ACHN (cell line): Measurements from ENCODE around the gene SPP2.

ENCODE experiments used
- DNase-seq: peaks from one replicate; pipeline ENCODE4 v3.0.0-alpha.2; 2015
- in situ Hi-C: cut with HindIII; loops from 2 replicates; pipeline ENCODE4 v1.10.0; 2017; ENCODE audit warnings: low sequenced_read_pairs, low pct_ligation_motif_present, low pct_unique_long_range_greater_than_20kb

Gene SPP2

DNA sequence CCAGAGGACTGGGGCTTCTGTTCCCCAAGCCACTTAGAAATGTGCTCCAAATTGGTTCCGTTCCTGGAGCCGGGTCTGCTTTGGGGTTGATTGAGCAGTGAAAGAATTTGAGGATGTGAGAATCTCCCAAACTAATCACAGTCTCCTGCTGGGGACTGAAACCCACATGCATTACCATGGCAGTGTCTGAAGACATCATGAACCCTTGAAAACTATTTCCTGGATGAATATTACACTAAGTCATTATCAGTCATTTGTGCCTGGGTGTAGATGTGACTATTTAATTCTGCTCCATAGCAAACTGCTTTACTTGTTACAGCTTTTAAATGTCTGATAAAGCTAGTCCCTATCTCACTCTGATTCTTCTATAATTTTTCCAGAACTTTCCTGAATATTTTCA lies 27.6 kb downstream of the SPP2 start:
- in situ Hi-C loops = no loop called here
- no peak for DNase-seq

DNA sequence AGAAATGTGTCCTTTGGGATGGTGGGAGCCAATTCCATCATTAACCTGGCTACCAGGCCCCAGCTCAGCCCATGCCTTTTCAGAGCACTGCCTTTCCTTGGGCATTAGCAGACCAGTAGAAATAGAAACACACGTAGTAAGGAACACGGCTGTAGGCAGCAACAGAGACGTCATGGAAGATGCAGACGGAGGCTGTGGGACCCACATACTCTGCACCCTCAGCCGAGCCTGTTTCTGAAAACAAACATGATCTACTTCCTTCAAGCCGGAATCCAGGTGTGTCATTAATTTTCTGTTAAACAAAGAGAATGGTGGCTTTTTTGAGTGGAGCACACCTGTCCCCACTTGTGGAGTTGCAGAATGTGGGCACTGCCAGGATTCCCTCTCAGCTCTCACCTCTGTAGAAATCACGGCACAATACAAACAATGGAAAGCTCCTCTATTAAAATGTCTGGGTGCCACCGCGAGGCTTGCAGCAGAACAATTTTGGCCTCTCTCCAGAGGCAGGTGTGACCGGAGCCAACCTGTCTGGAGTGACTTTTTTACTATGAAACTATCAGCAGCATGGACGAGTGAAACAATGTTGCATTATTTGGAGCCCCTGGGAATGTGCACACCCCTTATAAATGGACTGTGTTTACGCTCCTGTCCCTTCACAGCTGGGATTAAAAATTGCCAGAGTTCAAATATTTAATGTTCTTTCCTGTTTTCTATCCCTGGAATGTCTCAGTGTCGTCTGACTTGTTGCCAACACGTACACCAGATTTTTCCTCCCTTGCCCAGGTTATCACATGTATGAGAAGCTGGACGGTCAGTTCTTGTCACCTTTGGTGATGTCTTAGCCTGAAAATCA lies 31.7 kb downstream of the SPP2 start:
- in situ Hi-C loops = no loop called here
- no peak for DNase-seq

DNA sequence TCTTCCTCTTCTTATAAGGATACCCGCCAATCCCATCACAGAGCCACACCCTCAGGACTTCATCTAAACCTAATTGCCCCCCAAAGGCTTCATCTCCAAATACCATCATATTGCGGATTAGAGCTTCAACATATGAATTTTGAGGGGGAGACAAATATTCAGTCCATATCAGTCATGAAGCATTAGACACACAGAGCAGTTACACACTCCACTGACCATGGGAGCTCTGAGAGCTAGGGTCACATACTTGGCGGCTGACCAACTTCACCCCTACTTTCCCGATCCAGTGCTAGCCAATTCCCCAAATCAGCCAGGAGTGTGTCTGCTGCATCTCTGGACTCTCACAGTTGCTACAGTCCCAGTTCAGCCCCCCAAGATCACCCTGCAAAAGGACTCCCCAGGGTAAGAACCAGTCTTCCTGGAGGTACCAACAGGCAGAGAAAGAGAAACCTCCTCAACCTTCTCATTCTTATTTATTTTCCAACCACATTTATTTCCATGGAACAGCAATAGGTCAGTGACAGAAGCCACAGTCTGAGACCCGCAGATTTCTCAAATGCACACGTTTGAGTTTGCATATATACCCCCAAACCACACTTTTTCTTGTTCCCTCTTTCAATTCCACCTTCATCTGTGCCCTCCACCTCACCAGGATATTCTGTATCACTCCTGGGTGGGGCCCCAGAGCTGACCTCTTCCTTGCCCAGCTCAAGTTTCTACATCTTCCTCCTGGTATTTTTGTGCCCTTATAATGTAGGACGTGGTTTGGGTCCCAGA lies 33.3 kb downstream of the SPP2 start:
- DNase-seq = no peak
- in situ Hi-C loops = no loop called here

DNA sequence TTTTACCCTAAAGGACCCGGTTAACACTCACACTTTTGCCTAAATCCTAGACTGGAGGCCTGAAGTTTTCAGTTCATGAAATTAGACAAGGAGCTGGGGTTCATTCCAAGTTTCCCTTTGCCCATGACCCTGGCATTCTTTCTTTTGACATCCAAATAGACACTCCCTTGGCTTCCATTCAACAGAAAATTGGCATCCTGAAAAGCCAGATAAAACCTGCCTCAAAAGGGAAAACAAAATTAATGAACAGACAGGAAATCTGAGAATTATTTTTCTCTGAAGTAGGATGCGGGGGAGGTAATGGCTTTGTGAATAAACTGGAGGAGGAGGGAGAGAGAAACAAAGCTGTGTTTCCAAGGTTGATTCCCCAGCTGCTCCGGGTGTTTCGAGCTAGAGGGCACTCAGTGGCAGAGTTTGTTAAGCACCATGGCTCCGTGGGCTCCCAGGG lies 41.0 kb downstream of the SPP2 start:
- in situ Hi-C loops = no loop called here
- no peak for DNase-seq

DNA sequence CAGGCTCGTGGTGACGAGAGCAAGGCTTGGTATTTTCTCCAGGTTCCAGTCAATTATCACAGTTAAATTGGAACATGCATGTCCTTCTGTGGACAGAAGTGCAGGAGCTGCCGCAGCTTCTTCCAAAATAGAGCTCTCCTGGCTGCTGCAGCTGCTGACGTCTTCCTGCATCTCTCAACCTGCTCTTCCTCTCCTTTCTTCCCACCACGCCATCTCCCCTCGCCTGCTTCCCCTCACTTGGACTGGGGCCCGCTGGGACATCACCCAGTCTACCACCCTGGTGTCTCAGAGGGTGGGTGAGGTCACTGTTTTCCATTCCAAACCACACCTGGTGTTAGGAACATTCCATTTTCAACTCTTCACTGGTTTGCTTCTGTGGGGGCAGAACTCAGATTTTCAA lies 41.4 kb downstream of the SPP2 start:
- in situ Hi-C loops = no loop called here
- no peak for DNase-seq

DNA sequence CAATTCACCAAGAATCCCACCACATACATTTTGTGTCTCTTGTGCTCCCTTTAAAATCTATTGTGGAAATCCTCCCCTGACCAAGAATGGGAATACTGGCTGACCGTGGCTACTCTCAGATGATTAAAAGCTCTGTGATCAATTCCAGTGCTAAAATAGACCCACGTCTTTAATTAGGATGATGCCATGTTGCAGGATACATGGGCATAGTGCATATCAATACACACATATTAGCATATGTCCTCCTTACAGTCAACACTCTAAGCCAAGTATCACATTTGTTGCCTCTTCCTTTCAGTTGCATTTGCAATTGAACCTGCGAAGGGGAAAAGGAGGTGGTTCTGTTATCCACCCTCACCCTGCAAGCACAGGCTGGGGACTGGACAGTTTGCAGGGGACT lies 41.8 kb downstream of the SPP2 start:
- in situ Hi-C loops = no loop called here

DNA sequence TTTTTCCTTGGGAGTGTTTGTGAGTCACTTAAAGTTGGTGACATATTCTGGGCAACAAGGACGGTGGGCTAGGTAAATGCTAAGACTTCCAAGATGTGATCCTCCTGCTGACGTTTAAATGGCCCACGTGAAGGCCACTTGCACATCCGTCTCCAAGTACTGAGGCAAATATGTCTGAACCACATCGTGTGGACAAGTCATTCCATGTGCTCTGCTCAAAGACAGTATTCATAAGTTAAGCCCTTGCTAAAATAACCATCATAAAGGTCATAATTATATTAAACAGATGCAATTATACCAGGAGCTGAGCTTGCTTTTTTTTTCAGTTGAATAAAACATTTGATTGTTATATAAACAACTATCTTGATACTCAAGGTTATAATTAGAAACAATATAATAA lies 44.8 kb downstream of the SPP2 start:
- in situ Hi-C loops = no loop called here
- DNase-seq = no peak

More for the DNA sequence above, 41.8 kb downstream of the SPP2 start:
- no peak for DNase-seq

DNA sequence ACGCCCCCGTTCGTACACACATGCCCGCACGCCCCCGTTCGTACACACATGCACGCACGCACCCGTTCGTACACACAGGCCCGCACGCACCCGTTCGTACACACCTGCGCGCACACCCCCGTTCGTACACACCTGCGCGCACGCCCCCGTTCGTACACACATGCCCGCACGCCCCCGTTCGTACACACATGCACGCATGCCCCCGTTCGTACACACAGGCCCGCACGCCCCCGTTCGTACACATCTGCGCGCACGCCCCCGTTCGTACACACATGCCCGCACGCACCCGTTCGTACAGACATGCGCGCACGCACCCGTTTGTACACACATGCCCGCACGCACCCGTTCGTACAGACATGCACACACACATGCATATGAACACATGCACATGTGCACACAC lies 45.7 kb downstream of the SPP2 start:
- in situ Hi-C loops = no loop called here

DNA sequence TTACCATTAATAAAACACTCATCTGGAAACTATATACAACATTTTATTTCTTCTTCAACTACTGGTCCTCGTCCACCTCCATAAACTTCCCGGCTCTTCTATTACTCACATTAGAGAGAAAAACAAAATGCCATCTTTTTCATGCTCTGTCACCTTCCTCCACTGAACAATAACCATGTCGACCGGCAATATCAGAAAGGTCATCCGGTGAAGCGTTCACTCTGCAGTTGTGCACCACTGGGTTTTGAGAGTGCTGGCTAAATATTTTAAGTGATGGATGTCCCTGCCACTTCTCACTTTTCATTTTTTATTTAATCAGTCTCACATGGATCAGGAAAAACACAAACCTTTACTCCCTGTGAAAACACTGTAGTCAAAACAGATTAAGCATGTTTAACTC lies 48.2 kb downstream of the SPP2 start:
- DNase-seq = peak; percentile 45
- in situ Hi-C loops = no loop called here

More for the DNA sequence above, 45.7 kb downstream of the SPP2 start:
- no peak for DNase-seq

DNA sequence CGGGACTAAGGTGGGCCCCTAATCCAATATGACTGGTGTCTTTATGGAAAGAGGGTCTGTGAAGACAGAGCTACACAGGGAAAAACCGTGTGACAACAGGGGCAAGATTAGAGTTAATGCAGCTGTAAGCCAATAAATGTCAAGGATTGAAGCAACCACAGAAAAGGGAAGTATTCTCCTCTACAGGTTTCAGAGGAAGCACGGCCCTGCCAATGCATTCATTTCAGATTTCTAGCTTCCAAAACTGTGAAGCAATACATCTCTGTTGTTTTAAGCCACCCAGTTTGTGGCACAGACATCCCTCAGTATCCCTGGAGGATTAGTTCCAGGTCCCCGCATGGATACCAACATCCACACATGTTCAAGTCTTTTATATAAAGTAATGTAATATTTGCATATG lies 48.8 kb downstream of the SPP2 start:
- DNase-seq = no peak
- in situ Hi-C loops = no loop called here

DNA sequence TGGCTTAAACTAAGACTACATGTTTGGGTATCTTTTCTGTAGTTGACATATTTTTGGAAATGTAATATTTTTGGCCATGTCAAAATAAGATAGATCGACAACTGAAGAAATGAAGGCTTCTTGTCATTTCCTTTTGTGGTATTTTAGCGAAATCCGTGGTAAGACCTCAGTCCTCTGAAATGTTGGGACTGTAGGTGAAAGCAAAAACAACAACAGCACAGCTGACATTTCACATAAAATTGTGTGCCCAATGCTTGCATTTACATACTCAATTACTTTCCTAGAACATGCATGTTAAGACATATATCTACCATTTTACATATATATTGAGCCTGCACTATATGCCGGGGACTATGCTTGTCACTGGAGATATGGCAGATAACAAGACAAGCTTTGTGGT lies 50.2 kb downstream of the SPP2 start:
- in situ Hi-C loops = no loop called here
- DNase-seq = no peak

DNA sequence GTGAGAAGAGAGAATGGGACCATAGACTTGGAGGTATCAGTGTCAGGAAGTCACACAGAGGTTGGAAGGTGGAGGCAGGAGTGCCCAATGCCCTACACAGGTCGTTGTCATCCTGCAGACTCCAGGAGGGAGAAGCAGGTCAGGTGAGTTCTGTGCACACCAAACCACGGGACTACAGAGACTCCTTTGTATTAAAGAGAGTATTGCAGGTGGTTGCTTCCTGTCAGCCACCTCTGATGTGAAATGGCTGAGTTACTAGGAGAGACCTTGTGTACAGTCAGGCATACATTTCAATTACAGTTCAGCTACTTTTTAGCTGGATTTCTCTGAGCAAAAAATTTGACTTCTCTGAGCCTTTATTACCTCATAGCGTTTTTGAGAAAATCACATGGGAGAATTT lies 51.6 kb downstream of the SPP2 start:
- DNase-seq = no peak
- in situ Hi-C loops = no loop called here

DNA sequence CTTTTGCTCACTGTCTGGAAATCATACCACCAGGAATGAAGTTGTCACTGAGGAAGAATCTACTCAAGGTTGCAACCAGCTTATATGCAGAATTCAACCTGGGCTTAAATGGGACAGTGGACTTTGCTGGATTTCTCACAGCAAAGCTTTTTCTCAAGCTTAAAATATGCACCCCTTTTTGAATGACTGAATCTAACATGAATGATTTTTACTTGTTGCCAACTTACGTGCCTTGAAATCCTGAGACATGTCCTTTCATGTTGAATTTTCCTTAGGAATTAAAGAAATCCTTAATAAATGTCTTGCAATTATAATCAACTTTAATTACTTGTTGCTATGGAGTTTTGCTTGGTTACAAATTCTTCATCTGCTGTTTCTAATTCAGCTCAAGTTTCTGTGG lies 57.4 kb downstream of the SPP2 start:
- DNase-seq = no peak
- in situ Hi-C loops = no loop called here

DNA sequence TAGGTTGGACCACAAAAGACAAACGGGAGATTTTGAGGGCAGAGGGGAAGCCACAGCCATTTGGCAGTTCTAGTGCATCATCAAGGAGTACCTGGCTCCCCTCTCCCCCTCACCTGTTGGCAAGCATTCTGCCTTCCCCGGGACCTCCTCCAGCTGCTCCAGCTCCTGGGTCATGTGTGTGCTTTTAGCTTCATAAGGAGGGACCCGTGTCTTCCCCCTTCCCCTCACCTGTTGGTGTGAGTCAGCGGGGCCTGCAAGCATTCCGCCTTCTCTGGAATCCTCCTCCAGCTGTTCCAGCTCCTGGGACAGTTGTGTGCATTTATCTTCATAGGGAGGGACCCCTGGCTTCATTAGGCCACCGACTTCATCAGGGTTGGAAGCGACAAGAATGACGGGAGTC lies 58.8 kb downstream of the SPP2 start:
- DNase-seq = no peak
- in situ Hi-C loops = no loop called here

DNA sequence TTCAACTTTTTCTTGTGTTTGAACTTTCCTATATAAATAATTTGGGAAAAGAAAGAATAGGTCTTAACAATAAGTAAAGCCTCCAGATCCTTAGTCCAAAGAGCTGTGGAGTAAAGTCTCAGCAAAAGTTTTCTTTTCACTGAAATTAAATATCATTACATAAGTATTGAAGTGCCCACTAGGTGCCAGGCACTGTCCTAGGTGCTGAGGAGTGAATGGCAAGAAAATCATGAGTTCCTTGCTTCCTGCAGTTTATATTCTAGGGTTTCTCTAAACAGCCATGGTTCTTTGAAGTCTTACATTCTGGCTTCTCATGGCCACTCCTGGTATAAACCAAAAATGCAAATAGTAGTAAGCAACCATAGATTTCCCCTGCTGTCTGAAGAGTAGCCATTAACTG lies 59.7 kb downstream of the SPP2 start:
- no peak for DNase-seq
- in situ Hi-C loops = no loop called here

DNA sequence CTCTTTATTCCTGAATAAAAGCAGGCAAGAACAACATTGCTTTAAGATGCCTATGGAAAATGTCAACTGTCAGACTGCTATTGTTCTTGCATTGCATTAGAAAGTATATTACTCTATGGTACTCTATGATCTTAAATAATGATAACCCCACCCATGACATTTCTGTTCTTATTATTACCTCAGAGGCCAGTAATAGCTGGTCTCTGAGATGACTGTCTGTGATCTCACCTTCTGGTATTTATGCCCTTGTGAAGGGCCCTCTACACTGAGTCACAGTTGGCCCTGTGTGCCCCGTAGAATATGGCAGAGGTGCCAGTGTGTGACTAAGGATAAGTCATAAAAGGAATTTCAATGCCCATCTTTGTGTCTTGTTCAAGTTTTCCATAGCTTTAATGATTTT lies 61.0 kb downstream of the SPP2 start:
- in situ Hi-C loops = no loop called here

DNA sequence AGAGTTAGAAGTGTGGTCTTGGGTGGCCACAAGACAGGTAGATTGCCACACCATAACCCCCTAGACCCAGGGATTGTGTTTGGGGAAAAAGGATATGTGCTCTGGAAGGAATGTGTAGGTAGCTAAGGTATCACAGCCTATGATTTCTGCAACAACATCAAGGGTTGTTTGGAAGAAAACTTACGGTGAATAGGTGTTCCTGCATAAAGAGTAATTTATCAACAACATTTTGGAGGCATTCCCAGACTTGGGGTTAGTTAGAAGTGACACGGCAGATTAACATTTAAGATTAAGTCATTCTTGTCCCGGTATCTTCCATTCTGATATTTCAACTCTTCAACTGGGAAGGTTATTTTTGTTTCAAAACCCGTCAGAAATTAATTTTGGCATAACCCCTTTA lies 65.5 kb downstream of the SPP2 start:
- DNase-seq = peak; percentile 50
- in situ Hi-C loops = no loop called here

More for the DNA sequence above, 61.0 kb downstream of the SPP2 start:
- DNase-seq = peak; percentile 82

DNA sequence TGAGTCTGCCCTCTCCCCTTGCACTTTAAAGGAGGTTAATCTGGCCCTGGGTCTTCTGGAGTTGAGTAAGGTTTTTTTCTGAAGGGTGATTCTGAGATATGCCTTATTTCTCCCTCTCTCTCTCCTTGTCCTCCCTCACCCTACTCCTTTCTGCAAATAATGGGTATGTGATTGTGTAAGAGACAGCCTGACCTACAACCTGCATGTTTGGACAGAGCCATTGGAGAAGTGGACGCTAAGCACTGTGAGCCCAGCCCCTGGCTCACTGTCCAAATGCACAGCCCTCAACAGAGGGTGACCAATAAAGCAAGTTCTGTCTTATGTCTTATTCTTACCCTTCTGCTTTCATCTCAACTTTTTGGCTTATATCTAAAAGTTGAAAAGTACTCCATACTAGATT lies 71.5 kb downstream of the SPP2 start:
- no peak for DNase-seq
- in situ Hi-C loops = no loop called here

DNA sequence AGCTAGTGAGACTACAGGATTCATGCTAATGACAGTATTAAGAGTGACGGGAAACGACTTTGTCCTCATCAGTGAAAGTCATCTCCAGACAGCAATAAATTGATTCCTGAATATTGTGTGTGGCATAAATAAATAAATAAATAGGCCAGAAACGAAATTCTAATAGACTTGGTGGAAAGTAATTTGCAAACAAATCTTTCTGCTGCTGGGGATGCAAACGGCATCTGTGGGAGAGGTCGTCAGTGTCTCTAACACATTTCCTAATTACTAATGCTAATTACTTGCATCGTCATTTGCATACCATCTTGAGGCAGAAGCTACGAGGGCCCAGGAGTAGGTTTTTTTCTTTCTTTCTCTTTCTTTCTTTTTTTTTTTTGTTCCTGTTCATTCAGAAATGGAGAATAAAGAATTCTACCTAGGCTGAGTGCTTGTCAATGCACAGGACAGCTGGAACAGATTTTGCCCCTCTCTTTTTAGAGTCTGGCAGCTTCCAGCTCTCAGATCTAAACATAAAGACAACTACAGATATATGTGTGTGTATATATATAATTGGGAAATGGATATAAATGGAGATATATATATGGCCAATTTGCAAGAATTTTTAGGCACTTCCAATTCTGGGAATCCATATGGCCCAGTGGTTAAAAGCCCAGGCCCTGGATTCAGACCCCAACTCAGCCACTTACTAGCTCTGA lies 75.1 kb downstream of the SPP2 start:
- in situ Hi-C loops = no loop called here
- DNase-seq = no peak
